GM21528 (cell line): ENCODE results near the gene WNT3.

Experiments
- ATAC-seq: cut with Tn5 transposase; IDR thresholded peaks from one replicate; pipeline ENCODE4 v1.9.1; 2021; ENCODE audit warnings: mild to moderate bottlenecking, moderate library complexity; ENCODE audit not compliant: unreplicated experiment, low FRiP score

Gene WNT3

DNA sequence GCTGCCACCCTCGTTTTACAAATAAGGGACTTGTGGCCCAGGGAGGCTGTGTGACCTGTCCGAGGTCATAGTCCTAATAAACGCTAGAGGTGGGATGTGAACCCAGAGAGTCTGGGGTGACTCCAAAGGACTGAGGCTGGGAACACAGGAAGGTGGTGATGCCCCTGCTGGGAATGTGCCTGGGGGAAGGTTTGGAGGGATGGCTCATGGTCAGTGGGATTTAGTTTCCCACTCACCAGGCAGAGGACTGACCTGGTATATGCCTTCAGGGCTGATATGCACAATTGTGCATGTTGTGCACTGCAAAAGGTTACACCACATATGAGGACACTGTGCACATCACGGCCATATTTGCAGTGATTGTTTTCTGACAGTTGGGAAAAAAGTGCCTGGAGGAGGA lies 19.0 kb upstream of the WNT3 start:
- no peak for ATAC-seq

DNA sequence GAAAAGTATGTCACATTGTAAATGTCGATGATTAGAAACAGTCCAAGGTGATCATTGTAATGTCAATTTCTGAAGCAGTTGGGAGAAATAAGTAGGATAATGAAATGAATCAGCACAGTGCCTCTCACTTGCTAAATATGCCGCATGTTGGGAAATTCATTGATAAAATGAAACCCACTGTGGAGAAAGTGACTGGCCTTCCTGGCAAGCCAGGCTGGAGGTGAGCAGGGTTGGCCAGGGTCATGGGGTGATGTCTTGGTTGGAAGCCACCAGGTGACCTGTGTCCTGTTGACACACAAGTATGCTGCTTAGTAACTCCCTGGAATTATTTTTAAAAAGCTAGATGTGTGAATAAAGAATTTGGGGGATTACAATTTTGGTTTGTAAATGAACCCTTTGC lies 18.0 kb upstream of the WNT3 start:
- ATAC-seq = no peak

DNA sequence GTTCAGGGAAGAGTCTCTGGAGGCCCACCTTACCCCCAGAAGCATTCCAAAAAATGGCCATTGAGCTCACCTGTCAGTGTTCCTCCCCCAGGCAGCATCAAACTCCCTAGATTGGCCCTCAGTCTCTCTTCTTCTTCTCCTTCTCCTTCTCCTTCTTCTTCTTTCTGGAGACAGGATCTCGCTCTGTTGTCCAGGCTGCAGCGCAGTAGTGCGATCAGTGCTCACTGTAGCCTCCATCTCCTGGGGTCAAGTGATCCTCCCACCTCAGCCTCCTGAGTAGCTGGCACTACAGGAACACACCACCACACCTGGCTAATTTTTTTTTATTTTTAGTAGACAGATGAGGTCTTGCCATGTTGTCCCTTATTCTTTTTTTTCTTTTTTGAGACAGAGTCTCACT lies 16.4 kb upstream of the WNT3 start:
- no peak for ATAC-seq

GRCh38 chr17:46833840-46834208 lies 15.3 kb upstream of the WNT3 start:
- ATAC-seq = no peak

DNA sequence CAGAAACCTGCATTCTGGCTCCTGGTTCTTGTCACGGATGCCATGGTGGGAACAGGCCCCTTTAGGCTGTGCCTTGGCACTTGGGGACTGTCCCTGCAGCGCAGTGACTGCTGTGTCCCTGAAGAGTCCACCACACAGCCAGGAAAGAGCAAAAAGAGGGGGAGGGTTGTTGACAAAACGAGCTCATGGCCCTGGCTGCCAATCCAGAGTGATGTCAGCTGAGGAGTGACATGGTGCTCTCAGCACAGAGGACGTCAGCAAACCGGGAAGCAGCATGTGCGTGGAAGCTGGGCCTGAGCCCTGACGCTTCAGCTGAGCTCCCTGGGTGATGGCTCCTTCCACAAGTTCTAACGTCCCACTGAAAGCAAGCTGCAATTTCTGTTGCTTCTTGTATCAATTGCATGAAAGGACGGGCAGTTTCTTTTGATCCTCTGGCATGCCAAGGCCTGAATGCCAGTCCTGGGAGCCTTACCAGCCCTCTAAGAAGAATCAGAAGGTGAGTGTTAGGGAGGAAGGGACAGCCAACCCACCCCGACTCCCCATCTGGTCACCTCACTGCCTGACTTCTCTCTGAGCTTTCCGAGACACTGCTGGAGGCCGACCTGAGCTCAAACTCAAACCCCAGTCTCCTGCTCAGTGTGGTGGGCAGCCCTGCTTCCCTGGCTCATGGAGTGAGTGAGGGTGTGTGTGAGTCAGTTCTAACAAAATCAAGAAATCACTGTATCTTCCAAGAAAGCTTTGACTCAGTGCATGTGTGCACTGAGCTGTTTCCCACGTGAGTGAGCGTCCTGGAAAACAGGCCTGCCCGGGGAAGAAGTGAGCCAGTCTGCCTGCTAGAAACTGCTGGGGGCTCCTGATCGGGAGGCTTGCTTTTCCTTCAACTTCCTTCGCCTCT lies 14.7 kb upstream of the WNT3 start:
- no peak for ATAC-seq

DNA sequence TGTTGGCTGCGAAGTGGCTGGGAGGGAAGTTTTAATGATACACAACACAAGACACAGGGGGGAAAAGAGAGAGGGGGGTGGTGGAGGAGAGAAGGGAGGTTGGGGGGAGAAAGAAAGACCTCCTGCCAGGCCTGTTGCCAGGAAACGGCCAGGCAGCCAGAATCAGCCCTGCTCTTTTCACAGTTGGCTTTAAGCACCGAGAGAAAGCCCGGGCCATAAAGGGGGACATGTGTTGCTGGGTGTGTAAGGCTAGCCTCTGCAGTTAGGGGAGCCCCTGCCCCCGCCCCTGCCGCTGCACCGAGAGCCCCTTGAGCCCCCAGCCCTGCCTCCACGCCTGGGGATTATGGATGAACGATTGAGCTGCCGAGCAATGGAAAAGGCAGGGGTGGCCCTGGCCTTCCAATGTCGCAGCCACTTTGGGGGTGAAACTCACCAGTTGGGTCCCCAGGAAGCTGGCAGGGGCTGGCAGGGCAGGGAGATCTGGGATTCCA lies 13.9 kb upstream of the WNT3 start:
- no peak for ATAC-seq

- ATAC-seq = no peak
Observed at GRCh38 chr17:46831573-46832330, 13.3 kb upstream of the WNT3 start.

DNA sequence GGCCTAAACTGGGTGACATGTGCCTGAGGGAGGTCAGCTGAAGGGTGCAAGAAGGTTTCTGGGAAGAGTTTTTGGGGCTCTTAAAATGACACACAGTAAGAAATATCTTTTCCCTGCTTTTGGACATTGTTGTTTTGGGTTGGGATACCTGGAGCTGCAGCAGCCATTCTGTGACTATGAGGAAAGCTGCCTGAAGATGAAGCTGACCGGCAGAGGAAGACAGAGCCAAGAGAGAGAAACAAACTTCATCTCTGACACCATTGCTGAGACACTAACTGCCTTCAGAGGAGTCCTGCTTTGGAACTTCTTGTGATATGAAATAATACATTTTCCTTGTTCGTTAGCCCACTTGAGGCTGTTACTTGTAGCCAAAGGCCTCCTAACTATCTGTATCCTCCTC lies 8.8 kb upstream of the WNT3 start:
- no peak for ATAC-seq

DNA sequence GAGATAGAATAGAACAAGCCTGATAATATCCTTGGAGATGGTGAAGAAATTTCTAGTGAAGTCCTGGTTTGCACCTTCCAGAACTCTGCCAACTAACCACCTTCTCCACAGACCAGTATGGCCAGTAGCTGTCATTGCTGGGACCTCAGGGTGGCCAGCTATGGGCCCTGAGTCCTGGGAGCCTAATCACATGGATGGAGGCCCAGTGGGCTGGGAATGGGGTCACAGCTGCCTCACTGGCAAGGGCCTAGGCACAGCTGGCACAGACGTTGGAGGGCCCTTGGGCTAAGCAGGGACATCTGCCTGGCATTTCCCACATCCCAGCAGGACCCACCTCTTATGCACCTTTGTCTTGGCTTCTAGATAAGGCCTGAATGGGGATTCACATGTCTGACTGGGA lies 7.6 kb upstream of the WNT3 start:
- ATAC-seq = no peak

DNA sequence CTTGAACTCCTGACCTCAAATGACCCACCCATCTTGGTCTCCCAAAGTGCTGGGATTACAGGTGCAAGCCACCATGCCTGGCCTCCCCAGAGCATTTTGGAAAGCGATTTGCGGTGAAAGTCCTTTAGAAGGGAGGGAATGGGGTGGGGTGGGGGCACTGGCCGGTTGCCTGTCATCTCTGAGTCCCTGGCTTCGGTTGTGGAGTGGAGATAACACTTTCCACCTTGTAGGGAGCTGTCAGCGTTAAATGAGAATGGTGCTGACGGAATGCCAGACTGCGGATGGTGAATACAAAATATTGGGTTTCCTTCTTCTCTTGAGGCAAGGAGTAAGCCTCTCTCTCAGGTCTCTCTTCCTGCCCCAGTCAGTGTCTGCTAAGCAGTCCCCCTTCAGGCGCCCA lies 5.2 kb upstream of the WNT3 start:
- ATAC-seq = no peak

DNA sequence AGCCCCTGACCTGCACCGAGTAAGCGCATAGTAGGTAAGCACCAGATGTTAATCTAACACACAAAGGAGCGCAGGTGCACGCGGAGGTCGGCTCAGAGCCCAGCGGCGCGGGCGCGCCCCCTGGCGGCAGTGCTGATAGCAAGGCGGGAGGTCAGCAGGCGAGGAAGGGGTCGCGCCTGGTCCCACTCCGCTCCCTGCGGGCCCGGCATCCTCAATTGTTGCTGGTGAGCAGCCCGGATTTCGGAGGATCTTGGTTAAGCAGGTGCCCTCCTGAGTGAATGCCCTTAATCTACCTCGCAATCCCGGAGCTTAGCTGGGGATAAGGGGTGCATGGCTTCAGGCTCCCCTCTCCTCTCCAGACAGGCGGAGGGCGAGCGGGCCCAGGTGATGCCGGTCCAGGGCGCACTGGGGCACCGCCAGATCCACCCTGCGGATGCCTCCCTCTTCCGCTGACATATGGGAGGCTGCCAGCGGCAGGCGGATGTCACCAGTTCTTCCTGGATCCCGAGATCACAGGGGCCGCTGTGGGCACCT lies 4.0 kb upstream of the WNT3 start:
- ATAC-seq = no peak

GRCh38 chr17:46821482-46822387 lies 3.2 kb upstream of the WNT3 start:
- no peak for ATAC-seq

GRCh38 chr17:46820592-46821450 lies 2.3 kb upstream of the WNT3 start:
- ATAC-seq = no peak

DNA sequence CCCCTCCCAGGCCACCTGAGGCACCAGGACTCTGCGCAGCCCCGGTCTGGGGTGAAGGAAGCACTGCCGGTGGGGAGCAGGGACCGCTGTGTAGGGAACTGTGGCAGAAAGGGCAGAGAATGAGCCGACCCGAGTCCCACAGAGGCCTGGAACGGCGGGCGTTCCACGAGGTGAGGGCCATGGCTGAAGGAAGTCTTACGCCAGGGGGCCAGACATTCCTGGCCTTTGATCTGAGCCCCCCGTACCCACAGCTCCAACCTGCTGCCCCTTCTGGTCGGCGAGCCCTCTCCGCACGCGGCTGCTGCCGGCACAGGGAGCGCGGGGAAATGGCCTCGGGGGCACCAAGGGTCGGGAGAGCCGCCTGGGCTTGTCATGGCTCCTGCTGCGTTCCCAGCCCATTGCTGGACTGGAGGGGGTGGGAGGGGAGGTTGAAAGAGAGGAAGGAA lies 1.4 kb upstream of the WNT3 start:
- no peak for ATAC-seq

- no peak for ATAC-seq
Observed at GRCh38 chr17:46818929-46819859, 702 bp upstream of the WNT3 start.

DNA sequence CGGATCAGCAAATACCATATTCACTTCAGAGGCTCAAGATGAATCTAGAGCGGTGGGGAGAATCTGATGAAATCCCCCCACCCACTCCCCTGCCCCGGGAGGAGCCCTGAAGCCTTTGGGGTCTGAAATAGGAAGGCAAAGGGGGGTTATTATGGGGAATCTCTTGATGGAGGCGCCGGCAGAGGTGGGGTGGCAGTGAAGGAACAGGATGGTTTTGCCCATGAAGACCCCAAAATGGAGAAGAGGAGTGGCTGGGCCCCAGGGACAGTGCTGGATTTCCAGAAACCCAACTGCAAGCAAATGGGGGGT lies 637 bp downstream of the WNT3 start:
- ATAC-seq = no peak

- ATAC-seq = no peak
Observed at GRCh38 chr17:46817151-46817900, 1.2 kb downstream of the WNT3 start.
